ENCODE results near the gene AUTS2.

Gene AUTS2

DNA sequence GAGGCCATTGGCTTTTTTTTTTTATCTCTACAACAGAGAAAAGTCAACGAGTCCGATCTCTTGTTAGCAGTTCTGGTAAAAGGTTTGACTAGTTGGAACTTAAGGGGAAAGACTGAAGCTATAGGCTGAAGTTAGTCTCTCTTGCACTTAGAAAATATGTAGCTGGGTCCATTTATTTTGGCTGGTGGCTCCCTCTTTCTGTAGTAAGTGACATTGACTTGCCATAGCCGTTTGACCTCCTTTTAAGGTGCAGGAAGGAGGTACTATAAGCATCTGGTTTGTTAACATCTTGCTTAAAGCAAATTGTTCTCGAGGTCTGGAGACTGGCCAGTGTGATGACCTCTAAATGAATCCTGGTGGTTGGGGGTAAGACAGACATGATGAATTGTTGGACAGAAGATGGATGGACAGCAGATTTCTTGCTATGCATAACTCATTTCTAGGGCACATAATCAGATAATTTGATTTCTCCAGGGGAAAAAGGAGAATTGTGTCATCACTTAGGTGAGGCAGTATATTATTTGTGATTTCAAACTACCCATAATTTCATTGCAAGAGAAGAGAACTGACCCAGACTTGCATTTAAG lies 1177.4 kb downstream of the AUTS2 start:
- no peak for DNase-seq (ENCODE audit: low spot score)
- TF ChIP-seq, protein P1, sequence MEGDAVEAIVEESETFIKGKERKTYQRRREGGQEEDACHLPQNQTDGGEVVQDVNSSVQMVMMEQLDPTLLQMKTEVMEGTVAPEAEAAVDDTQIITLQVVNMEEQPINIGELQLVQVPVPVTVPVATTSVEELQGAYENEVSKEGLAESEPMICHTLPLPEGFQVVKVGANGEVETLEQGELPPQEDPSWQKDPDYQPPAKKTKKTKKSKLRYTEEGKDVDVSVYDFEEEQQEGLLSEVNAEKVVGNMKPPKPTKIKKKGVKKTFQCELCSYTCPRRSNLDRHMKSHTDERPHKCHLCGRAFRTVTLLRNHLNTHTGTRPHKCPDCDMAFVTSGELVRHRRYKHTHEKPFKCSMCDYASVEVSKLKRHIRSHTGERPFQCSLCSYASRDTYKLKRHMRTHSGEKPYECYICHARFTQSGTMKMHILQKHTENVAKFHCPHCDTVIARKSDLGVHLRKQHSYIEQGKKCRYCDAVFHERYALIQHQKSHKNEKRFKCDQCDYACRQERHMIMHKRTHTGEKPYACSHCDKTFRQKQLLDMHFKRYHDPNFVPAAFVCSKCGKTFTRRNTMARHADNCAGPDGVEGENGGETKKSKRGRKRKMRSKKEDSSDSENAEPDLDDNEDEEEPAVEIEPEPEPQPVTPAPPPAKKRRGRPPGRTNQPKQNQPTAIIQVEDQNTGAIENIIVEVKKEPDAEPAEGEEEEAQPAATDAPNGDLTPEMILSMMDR (IDR thresholded peaks at IDR 0.05; ENCODE audit: extremely low read depth, missing control alignments), result no peak

DNA sequence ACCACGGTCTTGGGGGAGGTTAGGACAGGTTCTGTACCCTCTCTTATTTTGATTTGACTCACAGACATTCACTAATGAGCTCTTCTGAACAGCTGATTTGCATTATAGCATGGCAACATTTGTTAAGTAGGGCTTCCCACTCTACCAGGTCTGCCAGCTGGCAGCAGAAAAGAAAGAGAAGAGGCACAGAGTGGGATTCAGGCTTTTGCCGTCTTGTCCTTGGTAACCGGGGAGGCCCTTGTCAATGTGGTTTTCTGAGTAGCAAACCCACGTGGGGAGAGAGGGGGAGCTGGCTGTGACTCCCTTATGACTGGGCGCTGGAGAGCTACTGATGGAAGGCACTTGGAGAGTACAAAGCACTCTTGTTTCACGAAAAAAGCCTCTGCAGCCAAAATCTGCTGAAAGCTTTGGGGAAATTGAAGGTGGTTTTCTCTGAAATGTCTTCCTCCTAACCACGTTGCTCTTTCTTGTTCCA lies 1178.4 kb downstream of the AUTS2 start:
- DNase-seq (ENCODE audit: low spot score), result no peak
- TF ChIP-seq, protein P1 (IDR thresholded peaks at IDR 0.05; ENCODE audit: extremely low read depth, missing control alignments), result no peak

DNA sequence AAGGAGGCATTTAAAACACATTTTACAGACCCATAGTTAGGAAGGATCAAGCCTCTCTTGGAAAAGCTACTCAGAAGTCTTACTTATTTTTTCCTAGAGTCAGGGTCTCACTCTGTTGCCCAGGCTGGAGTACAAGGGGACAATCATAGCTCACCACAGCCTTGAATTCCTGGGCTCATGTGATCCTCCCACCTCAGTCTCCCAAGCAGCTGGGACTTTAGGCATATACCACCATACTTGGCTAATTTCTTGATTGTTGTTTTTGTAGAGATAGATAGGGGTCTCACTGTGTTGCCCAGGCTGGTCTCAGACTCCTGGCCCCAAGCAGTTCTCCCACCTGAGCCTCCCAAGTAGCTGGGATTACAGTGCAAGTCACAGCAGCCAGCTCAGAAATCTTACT lies 1179.0 kb downstream of the AUTS2 start:
- DNase-seq (ENCODE audit: low spot score), result no peak
- TF ChIP-seq, protein P1 (IDR thresholded peaks at IDR 0.05; ENCODE audit: extremely low read depth, missing control alignments), result no peak

DNA sequence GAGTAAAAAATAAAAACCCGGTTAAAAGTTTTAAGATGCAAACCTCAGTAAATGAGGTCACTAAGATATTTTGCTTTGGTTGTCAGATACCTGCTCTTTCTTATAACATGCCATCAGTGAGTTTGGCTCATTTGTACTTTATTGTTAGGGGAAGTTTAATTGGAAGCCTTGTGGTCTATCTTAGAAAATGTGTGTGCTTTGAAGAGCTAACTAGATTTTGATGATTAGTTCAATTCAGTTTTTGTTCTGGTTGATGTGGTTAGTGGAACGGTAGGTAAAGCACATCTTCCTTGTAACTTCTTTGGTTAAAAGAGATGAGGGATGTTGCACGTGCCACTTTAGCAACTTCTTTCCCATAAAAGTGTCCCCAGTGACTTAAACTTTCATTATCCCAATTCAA lies 1180.3 kb downstream of the AUTS2 start:
- TF ChIP-seq, protein P1 (IDR thresholded peaks at IDR 0.05; ENCODE audit: extremely low read depth, missing control alignments), result no peak
- DNase-seq (ENCODE audit: low spot score), result no peak

DNA sequence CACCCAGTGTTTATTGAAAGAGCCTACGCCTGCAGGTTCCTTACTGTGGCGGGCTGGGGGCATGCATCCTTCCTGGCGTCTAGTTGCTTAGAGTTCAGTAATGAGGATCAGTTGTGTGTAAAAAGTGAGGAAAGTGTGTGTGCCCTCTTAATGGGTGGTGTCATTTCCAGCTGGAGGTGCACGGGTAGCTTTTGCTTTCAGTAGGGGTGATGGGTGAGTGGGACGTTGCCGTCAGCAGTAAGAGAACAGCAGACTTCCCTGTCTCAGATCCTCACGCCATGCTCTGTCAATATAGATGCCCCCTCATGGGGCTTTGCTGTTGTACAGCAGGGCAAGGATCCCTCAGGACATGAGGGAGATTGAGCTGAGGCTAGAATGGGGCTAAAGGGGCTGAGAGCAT lies 1181.0 kb downstream of the AUTS2 start:
- TF ChIP-seq, protein P1 (IDR thresholded peaks at IDR 0.05; ENCODE audit: extremely low read depth, missing control alignments), result no peak
- no peak for DNase-seq (ENCODE audit: low spot score)

DNA sequence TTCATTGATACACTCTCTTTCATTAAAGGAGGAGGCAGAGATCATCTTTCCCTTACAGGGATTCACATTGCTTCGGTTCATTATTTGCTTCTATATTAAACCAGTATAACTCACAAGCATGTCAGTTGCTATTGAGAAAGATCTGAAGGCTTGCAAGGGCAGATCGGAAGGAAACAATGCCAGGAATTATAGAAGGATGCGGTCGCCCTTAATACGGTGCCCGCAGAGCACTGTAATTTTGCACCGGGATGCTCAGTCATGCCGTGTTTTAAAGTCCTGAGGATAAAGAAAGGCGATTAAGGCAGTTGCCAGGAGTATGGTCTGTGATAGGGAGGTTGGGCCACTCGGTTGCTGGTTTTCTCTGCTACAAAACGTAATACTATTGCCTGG lies 1183.6 kb downstream of the AUTS2 start:
- TF ChIP-seq, protein P1 (IDR thresholded peaks at IDR 0.05; ENCODE audit: extremely low read depth, missing control alignments), result no peak
- no peak for DNase-seq (ENCODE audit: low spot score)

DNA sequence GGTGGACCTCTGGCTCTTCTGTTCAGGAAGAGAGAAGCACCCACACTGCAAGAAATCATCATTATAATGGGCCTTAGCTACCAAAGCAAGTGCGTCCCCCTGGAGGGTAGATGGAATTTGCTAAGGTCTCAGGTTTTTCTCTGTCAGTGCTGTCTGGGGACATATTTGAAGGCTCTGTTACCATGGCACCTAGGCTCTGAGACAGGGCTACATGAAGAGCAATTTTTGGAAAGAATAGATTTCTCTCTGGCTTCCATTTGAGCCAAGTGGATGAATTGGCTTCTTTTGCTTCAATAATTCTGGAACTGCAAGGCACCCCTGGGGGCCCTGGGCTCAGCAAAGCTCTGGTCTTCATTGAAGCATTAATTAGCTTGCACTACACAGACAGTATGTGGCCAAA lies 1184.5 kb downstream of the AUTS2 start:
- TF ChIP-seq, protein P1 (IDR thresholded peaks at IDR 0.05; ENCODE audit: extremely low read depth, missing control alignments), result no peak
- DNase-seq (ENCODE audit: low spot score), result no peak
